Measurements from ENCODE around the gene AGTR1.
"Not testable (repeated sequence)": the region's sequence is repeated elsewhere in the genome, so short reads cannot be mapped to it uniquely, and the experiment has no call there.

Gene AGTR1

GRCh38 chr3:148730676-148731075 lies 33.0 kb downstream of the AGTR1 start:
- no peak overlapping the region for H3K27ac Mint-ChIP-seq
- no peaks in the 10 kb centered on the region for H3K36me3 Mint-ChIP-seq (ENCODE audit: low read depth)
- H3K9me3 Mint-ChIP-seq, result no peaks in the 10 kb centered on the region
- H3K4me1 Mint-ChIP-seq (ENCODE audit: low read depth), result peaks cover 13% of the 10 kb centered on the region
- no peaks in the 10 kb centered on the region for H3K27me3 Mint-ChIP-seq
- H3K4me3 Mint-ChIP-seq, result no peak overlapping the region
- intact Hi-C loops (cut with micrococcal nuclease), result no loop called here

- no peaks in the 10 kb centered on the region for H3K27me3 Mint-ChIP-seq
- H3K36me3 Mint-ChIP-seq (ENCODE audit: low read depth), result no peaks in the 10 kb centered on the region
- H3K4me3 Mint-ChIP-seq, result no peak overlapping the region
- no peaks in the 10 kb centered on the region for H3K9me3 Mint-ChIP-seq
- peaks cover 29% of the 10 kb centered on the region for H3K4me1 Mint-ChIP-seq (ENCODE audit: low read depth)
- intact Hi-C loops (cut with micrococcal nuclease), result no loop called here
- no peak overlapping the region for H3K27ac Mint-ChIP-seq
These were observed 37.9 kb downstream of the AGTR1 start for GRCh38 chr3:148735597-148735996.

- no peaks in the 10 kb centered on the region for H3K36me3 Mint-ChIP-seq (ENCODE audit: low read depth)
- intact Hi-C loops (cut with micrococcal nuclease), result no loop called here
These were observed 38.4 kb downstream of the AGTR1 start for GRCh38 chr3:148736086-148736485.

GRCh38 chr3:148737104-148737530 lies 39.4 kb downstream of the AGTR1 start:
- Mint-ChIP-seq H3K9me3 (no peaks in the 10 kb centered on the region), H3K4me3 (no peak overlapping the region), H3K27ac (no peak overlapping the region), H3K4me1 (ENCODE audit: low read depth) (peaks cover 29% of the 10 kb centered on the region), H3K27me3 (no peaks in the 10 kb centered on the region), H3K36me3 (ENCODE audit: low read depth) (no peaks in the 10 kb centered on the region)
- intact Hi-C loops (cut with micrococcal nuclease), result no loop called here

More at GRCh38 chr3:148736086-148736485, 38.4 kb downstream of the AGTR1 start:
- no peak overlapping the region for H3K27ac Mint-ChIP-seq
- H3K4me3 Mint-ChIP-seq, result no peak overlapping the region
- H3K27me3 Mint-ChIP-seq, result no peaks in the 10 kb centered on the region
- H3K4me1 Mint-ChIP-seq (ENCODE audit: low read depth), result peaks cover 29% of the 10 kb centered on the region
- no peaks in the 10 kb centered on the region for H3K9me3 Mint-ChIP-seq

- H3K4me1 Mint-ChIP-seq (ENCODE audit: low read depth), result peaks cover 29% of the 10 kb centered on the region
- no peak overlapping the region for H3K27ac Mint-ChIP-seq
- no peaks in the 10 kb centered on the region for H3K27me3 Mint-ChIP-seq
- no peaks in the 10 kb centered on the region for H3K36me3 Mint-ChIP-seq (ENCODE audit: low read depth)
- no peak overlapping the region for H3K4me3 Mint-ChIP-seq
- intact Hi-C loops (cut with micrococcal nuclease), result no loop called here
- H3K9me3 Mint-ChIP-seq, result no peaks in the 10 kb centered on the region
These were observed 42.0 kb downstream of the AGTR1 start for GRCh38 chr3:148739720-148740119.

- H3K36me3 Mint-ChIP-seq (ENCODE audit: low read depth), result no peaks in the 10 kb centered on the region
- H3K9me3 Mint-ChIP-seq, result no peaks in the 10 kb centered on the region
- H3K4me1 Mint-ChIP-seq (ENCODE audit: low read depth), result peaks cover 28% of the 10 kb centered on the region
- H3K27ac Mint-ChIP-seq, result no peak overlapping the region
- H3K4me3 Mint-ChIP-seq, result no peak overlapping the region
- H3K27me3 Mint-ChIP-seq, result no peaks in the 10 kb centered on the region
- intact Hi-C loops (cut with micrococcal nuclease), result no loop called here
These were observed 42.6 kb downstream of the AGTR1 start for GRCh38 chr3:148740291-148740690.

GRCh38 chr3:148741219-148741618 lies 43.5 kb downstream of the AGTR1 start:
- intact Hi-C loops (cut with micrococcal nuclease), result no loop called here
- Mint-ChIP-seq H3K4me1 (ENCODE audit: low read depth) (peaks cover 22% of the 10 kb centered on the region), H3K27me3 (no peaks in the 10 kb centered on the region), H3K27ac (no peak overlapping the region), H3K4me3 (no peak overlapping the region), H3K9me3 (no peaks in the 10 kb centered on the region), H3K36me3 (ENCODE audit: low read depth) (no peaks in the 10 kb centered on the region)

- no peak overlapping the region for H3K4me3 Mint-ChIP-seq
These were observed 44.4 kb downstream of the AGTR1 start for GRCh38 chr3:148742118-148742517.

GRCh38 chr3:148746053-148746452 lies 48.4 kb downstream of the AGTR1 start:
- intact Hi-C loops (cut with micrococcal nuclease), result no loop called here
- Mint-ChIP-seq H3K9me3 (no peaks in the 10 kb centered on the region), H3K4me1 (ENCODE audit: low read depth) (no peaks in the 10 kb centered on the region), H3K27ac (no peak overlapping the region), H3K27me3 (no peaks in the 10 kb centered on the region), H3K36me3 (ENCODE audit: low read depth) (no peaks in the 10 kb centered on the region), H3K4me3 (no peak overlapping the region)

More at GRCh38 chr3:148742118-148742517, 44.4 kb downstream of the AGTR1 start:
- no peak overlapping the region for H3K27ac Mint-ChIP-seq
- no peaks in the 10 kb centered on the region for H3K27me3 Mint-ChIP-seq
- H3K36me3 Mint-ChIP-seq (ENCODE audit: low read depth), result no peaks in the 10 kb centered on the region
- intact Hi-C loops (cut with micrococcal nuclease), result no loop called here
- H3K4me1 Mint-ChIP-seq (ENCODE audit: low read depth), result peaks cover 13% of the 10 kb centered on the region
- H3K9me3 Mint-ChIP-seq, result no peaks in the 10 kb centered on the region

GRCh38 chr3:148748283-148748682 lies 50.6 kb downstream of the AGTR1 start:
- H3K27ac Mint-ChIP-seq, result no peak overlapping the region
- H3K9me3 Mint-ChIP-seq, result no peaks in the 10 kb centered on the region
- no peak overlapping the region for H3K4me3 Mint-ChIP-seq
- intact Hi-C loops (cut with micrococcal nuclease), result no loop called here
- H3K4me1 Mint-ChIP-seq (ENCODE audit: low read depth), result no peaks in the 10 kb centered on the region
- H3K27me3 Mint-ChIP-seq, result peaks cover 2% of the 10 kb centered on the region
- no peaks in the 10 kb centered on the region for H3K36me3 Mint-ChIP-seq (ENCODE audit: low read depth)

- intact Hi-C loops (cut with micrococcal nuclease), result no loop called here
- Mint-ChIP-seq H3K4me3 (no peak overlapping the region), H3K27me3 (peaks cover 2% of the 10 kb centered on the region), H3K27ac (no peak overlapping the region), H3K9me3 (no peaks in the 10 kb centered on the region), H3K4me1 (ENCODE audit: low read depth) (peaks cover 7% of the 10 kb centered on the region), H3K36me3 (ENCODE audit: low read depth) (no peaks in the 10 kb centered on the region)
These were observed 52.6 kb downstream of the AGTR1 start for GRCh38 chr3:148750296-148750695.

- H3K4me3 Mint-ChIP-seq, result no peak overlapping the region
- H3K36me3 Mint-ChIP-seq (ENCODE audit: low read depth), result no peaks in the 10 kb centered on the region
- no peaks in the 10 kb centered on the region for H3K9me3 Mint-ChIP-seq
- H3K27me3 Mint-ChIP-seq, result peaks cover 2% of the 10 kb centered on the region
- intact Hi-C loops (cut with micrococcal nuclease), result no loop called here
- H3K27ac Mint-ChIP-seq, result no peak overlapping the region
- peaks cover 16% of the 10 kb centered on the region for H3K4me1 Mint-ChIP-seq (ENCODE audit: low read depth)
These were observed 53.8 kb downstream of the AGTR1 start for GRCh38 chr3:148751461-148751860.

- H3K27me3 Mint-ChIP-seq; H3K36me3 Mint-ChIP-seq (ENCODE audit: low read depth); H3K27ac Mint-ChIP-seq; H3K4me3 Mint-ChIP-seq; H3K9me3 Mint-ChIP-seq; intact Hi-C loops (cut with micrococcal nuclease): not testable (repeated sequence)
- peaks cover 23% of the 10 kb centered on the region for H3K4me1 Mint-ChIP-seq (ENCODE audit: low read depth)
These were observed 55.7 kb downstream of the AGTR1 start for GRCh38 chr3:148753385-148753784.

- Mint-ChIP-seq H3K27me3 (peaks cover 2% of the 10 kb centered on the region), H3K4me3 (no peak overlapping the region), H3K9me3 (no peaks in the 10 kb centered on the region), H3K27ac (no peak overlapping the region), H3K36me3 (ENCODE audit: low read depth) (no peaks in the 10 kb centered on the region), H3K4me1 (ENCODE audit: low read depth) (peaks cover 34% of the 10 kb centered on the region)
- intact Hi-C loops (cut with micrococcal nuclease), result no loop called here
These were observed 57.9 kb downstream of the AGTR1 start for GRCh38 chr3:148755570-148755969.

- no peaks in the 10 kb centered on the region for H3K36me3 Mint-ChIP-seq (ENCODE audit: low read depth)
- no peaks in the 10 kb centered on the region for H3K9me3 Mint-ChIP-seq
- H3K27ac Mint-ChIP-seq, result no peak overlapping the region
- peaks cover 34% of the 10 kb centered on the region for H3K4me1 Mint-ChIP-seq (ENCODE audit: low read depth)
- intact Hi-C loops (cut with micrococcal nuclease), result no loop called here
- no peak overlapping the region for H3K4me3 Mint-ChIP-seq
- H3K27me3 Mint-ChIP-seq, result peaks cover 2% of the 10 kb centered on the region
These were observed 58.6 kb downstream of the AGTR1 start for GRCh38 chr3:148756311-148756710.

Data from dendritic cell treated with granulocyte-macrophage colony-stimulating factor and Interleukin-4, amounts not matched to agents 40 ng/mL and 50 ng/mL, for 4 days (primary cell).